Globus pallidus (tissue), 1 donor: ENCODE results near the gene SLC38A4.
"Not testable (repeated sequence)": the region's sequence is repeated elsewhere in the genome, so short reads cannot be mapped to it uniquely, and the experiment has no call there.

ENCODE experiments used
- DNase-seq: peaks from one replicate; pipeline ENCODE4 v3.0.0-alpha.2; 2015; ENCODE audit warnings: low spot score

The SLC38A4 gene, protein sequence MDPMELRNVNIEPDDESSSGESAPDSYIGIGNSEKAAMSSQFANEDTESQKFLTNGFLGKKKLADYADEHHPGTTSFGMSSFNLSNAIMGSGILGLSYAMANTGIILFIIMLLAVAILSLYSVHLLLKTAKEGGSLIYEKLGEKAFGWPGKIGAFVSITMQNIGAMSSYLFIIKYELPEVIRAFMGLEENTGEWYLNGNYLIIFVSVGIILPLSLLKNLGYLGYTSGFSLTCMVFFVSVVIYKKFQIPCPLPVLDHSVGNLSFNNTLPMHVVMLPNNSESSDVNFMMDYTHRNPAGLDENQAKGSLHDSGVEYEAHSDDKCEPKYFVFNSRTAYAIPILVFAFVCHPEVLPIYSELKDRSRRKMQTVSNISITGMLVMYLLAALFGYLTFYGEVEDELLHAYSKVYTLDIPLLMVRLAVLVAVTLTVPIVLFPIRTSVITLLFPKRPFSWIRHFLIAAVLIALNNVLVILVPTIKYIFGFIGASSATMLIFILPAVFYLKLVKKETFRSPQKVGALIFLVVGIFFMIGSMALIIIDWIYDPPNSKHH

GRCh38 chr12:46825591-46826414, at the start of gene SLC38A4:
TSS of gene SLC38A4 (minus strand) at chr12:46825997. CDS start at chr12:46793071, 32,926 bp downstream.
- DNase-seq, result no peak

DNA sequence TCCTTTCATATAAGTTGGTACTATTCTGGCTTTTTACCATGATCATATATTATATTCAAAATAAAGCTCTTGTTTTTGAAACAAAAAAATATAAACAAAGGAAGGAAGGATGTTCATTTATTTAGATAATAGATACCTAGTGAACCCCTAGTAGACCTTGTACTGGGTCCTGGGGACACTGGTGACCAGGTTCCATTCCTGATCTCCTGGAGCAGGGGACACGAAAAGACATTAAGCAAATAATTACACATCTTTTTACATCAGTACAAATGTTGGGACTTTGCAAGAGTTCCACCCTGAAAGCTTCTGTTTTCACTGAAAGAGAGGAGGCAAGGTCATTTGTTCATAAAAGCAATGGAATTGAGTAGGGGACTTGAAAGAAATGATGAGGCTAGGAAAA, 49.3 kb upstream of the SLC38A4 start:
- no peak for DNase-seq

DNA sequence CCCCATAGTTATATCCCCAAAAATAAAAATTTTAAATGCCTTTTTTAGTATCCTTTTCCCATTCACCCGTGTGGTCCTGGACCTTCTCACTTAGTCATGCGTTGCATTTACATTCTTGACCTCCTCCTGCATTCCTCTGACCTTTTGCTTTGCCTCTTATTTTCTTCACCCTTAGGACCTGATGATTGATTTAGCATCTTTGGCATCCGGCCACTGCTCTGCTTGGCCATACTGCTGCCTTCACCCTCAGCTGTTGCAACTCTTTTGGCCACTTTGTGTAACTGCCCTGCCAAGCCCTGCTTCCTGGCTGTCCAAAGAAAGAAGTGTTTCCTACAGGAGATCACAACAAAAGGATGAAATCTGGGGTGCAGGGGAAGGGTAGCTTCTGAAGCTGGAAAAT, 48.8 kb upstream of the SLC38A4 start:
- DNase-seq, result no peak

DNA sequence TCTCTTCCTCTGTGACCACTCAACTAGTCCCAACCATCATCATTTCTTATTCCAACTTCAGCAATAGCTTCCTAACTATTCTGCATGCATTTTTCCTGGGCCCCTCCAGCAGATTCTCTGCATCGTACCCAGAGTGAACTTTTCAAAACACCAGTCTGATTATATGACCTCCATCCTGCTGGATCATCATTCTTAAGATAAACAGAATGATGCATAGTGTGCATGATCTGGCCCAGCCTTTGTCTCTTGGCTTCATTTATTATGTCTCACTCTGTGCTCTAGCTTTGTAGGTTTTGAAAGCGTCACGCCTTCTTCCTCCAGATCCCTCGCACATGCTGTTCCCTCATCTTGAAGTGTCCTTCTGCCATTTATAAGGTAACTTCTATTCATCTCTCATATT, 46.3 kb upstream of the SLC38A4 start:
- no peak for DNase-seq

GRCh38 chr12:46865311-46865710, 39.5 kb upstream of the SLC38A4 start:
- DNase-seq, result no peak

DNA sequence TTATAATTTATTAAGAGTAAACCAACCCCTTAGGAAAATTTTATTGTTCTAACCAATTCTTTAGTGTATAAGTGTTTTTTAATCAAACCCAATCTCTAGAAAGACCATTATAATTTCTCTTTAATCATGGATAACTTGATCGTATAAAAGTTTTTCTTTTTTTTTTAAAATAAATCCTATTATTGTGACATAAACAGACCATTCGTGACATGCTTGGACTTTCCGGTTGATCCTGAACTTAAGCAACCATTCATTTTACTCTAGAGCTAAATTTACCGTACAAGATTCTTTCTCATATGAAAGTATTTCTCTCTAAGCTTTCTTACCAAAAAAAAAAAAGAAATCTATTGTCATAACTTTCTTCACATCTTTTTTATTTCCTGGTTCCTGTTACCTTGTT, 32.6 kb upstream of the SLC38A4 start:
- no peak for DNase-seq

DNA sequence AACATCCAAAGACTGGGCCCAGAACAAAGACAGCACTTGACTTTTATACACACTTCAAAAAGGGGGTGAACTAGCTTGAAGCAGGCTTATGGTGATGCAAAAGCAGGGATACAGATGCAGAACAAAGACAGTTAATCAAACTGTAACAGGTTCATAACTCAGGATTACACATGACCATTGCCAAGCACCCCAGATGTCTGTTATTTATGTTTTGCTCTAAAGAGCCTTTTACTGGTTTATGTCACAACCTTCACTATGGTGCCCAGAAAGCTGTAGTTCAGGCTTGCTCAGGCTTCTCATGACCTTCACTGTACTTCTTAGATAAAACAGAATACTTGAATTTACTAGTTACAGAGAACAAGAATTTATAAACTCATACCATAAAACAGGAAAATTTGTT, 31.7 kb upstream of the SLC38A4 start:
- no peak for DNase-seq

GRCh38 chr12:46855760-46856159, 30.0 kb upstream of the SLC38A4 start:
- no peak for DNase-seq

GRCh38 chr12:46854188-46854587, 28.4 kb upstream of the SLC38A4 start:
- DNase-seq, result not testable (repeated sequence)

DNA sequence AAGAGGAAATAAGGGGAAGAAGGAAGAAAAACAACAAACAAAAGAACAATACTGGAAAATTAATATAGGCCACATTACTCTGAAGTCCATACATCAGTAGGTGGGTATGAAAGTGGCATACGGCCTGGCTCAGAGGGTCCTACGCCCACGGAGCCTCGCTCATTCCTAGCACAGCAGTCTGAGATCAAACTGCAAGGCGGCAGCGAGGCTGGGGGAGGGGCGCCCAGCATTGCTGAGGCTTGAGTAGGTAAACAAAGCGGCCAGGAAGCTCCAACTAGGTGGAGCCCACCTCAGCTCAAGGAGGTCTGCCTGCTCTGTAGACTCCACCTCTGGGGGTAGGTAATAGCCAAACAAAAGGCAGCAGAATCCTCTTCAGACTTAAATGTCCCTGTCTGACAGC, 23.0 kb upstream of the SLC38A4 start:
- DNase-seq, result not testable (repeated sequence)

- no peak for DNase-seq
Measured at GRCh38 chr12:46847001-46847400, 21.2 kb upstream of the SLC38A4 start.

DNA sequence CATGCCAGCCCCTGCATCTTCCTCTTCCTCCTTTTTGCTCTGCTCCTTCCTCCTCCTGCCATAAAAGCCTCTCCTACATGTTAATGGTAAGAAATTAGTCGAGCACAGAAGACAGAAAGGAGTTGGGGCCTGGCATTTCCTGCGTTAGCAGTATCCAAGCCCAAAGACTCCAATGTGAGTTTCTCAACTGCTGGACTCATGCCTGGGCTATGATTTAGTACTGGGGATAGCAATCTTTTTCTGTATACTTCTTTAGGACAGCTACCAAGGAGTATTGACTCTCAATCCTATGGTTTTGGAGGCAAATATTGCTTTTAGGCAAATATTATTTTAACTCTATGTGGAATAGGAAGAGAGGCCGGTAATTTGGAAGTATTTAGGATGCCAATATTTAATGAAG, 18.0 kb upstream of the SLC38A4 start:
- no peak for DNase-seq

DNA sequence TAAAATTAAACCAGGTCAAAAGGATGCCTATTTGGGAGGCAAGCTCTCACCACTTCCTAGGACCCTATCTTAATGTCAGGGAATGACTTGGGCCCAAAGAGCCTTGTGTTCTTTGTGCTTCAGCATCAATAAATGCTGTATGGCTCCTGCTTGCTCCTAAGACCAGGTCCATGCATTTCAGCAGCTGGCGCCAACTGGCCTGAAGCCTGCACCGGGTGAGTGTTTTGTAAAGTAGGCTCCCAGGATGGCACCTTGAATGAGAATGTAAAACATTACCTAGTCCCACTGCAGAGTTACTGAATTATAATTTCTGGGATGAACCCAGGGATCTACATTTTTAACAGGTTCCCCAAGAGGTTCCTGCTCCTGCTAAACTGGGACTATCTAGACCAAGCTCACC, 16.1 kb upstream of the SLC38A4 start:
- no peak for DNase-seq

- DNase-seq, result no peak
Measured at GRCh38 chr12:46839964-46840363, 14.2 kb upstream of the SLC38A4 start.

- no peak for DNase-seq
Measured at GRCh38 chr12:46839232-46839631, 13.4 kb upstream of the SLC38A4 start.

DNA sequence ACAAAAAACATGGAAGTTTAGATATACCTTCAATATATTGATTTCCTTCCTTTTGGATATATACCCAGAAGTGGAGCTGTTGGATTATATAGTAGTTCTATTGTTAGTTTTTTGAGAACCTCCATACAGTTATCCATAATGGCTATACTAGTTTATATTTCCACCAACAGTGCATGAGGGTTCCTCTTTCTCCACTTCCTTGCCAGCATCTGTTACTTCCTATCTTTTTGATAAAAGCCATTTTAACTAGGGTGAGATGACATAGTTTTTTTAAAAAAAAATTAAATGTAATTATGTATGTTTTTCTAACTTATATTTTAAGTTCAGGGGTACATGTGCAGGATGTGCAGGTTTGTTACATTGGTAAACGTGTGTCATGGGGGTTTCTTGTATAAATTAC, 10.0 kb upstream of the SLC38A4 start:
- no peak for DNase-seq

GRCh38 chr12:46832130-46832704, 6.4 kb upstream of the SLC38A4 start:
- DNase-seq, result no peak

- DNase-seq, result no peak
Measured at GRCh38 chr12:46831335-46832129, 5.7 kb upstream of the SLC38A4 start.

DNA sequence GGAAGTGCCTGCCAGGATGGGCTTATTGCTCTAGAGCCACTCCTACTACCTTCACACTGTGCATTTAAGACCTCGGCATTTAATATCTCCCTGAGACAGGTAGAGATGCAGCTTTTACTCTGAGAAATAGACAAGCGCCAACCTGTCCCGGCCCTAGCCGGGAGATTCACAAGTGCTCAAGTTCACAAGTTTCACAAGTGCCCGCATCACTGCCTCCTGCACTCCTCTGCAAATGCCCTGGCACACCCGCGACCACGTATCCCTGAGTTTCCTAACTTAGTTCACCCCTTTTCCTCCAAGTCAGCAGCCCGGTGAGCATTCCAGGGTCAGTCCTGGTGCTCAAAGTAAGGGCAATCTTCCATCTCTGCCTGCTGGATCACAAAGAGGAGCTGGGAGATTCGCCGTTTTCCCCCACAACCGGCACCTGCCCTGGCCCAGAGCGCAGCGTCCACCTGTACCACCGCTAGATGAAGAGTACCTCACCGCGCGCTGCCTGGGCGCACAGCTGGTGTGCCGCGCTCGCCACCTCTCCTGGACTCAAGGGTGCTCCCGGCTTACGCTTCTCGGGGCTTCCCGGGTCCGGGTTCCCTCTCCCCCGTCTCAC, 5.0 kb upstream of the SLC38A4 start:
- no peak for DNase-seq

- no peak for DNase-seq
Measured at GRCh38 chr12:46824709-46825108, 1.1 kb downstream of the SLC38A4 start.

- DNase-seq, result no peak
Measured at GRCh38 chr12:46818642-46819041, 7.2 kb downstream of the SLC38A4 start.
